Fibroblast of villous mesenchyme (primary cell): ENCODE measurements around the gene ZC3H4. TPM values are rescaled to one million over a fixed set of nuclear protein-coding genes. Genes with fewer than 3 reads are reported as not detected.

Experiments
- DNase-seq: peaks from one replicate; pipeline ENCODE4 v3.0.0-alpha.2; 2010; ENCODE audit warnings: low read depth
- H3K4me3 ChIP-seq: 2 replicates; pipeline ENCODE4 v1.5.1; 2011; ENCODE audit warnings: low read depth, mild to moderate bottlenecking, low read length
- CTCF ChIP-seq: IDR thresholded peaks from 2 replicates; pipeline ENCODE4 v1.5.1; 2012; ENCODE audit warnings: low read depth, mild to moderate bottlenecking, low read length; ENCODE audit not compliant: insufficient read depth
- total RNA-seq: library from RNA; depleted of rRNA; stranded (reverse); fragments of >200 nt; gene quantifications from 2 replicates; pipeline ENCODE4 v1.2.3, GENCODE V29; 2012

Gene ZC3H4
- total RNA-seq, 1 donor = 16.0 TPM

GRCh38 chr19:47125669-47125938, 12.0 kb upstream of the ZC3H4 start:
- no peak for DNase-seq
- TF ChIP-seq CTCF = no peak
- no peak overlapping the region for H3K4me3 ChIP-seq

DNA sequence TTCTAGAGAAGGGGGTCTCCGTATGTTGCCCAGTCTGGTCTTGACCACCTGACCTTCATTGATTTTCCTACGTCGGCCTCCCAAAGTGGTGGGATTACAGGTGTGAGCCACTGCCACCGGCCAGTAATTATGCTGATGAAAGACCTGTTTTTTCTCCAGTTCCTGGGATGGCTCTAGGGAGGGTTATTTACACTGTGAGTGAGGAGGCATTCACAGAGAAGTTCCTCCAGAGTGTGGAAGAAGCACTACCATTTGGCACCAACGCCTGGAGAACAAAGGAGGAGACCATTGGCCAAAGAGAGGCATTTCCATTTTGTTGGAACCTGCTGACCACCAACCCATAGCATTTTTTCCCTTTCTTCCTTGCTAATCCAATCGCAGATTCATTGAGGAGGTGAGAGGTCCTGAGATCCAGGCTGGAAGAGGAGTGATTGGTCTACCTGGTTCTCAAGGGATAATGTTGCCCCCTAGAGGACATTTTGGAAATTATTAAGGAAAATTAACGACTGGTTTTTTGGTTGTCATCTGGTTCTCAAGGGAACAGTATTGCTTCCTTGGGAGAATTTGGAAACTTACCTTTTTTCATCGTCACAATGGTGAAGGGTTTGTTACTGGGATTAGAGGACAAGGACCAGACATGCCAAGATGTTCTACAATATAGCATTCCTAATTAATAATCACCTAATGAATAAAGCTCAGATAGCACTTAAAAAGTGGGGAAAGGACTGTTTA, 11.5 kb upstream of the ZC3H4 start:
- peak; percentile 63 for TF ChIP-seq CTCF
- DNase-seq = peak; percentile 83

DNA sequence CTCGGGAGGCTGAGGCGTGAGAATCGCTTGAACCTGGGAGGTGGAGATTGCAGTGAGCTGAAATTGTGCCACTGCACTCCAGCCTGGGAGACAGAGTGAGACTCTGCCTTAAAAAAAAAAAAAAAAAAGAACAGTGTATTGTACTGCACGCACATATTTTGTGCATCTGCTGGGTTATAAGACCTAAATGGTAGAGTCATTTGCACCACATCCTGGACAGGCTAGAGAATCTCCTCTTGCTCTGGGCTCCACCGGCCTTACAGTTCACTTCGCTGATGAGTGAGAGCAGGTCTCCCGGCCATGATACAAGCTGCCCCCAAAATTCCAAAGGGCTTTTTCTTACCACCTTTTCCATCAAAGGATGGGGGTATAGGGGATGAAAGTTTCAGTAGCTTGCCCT, 9.8 kb upstream of the ZC3H4 start:
- TF ChIP-seq CTCF = no peak
- no peak overlapping the region for H3K4me3 ChIP-seq
- no peak for DNase-seq

More for the DNA sequence above, 11.5 kb upstream of the ZC3H4 start:
- no peak overlapping the region for H3K4me3 ChIP-seq

DNA sequence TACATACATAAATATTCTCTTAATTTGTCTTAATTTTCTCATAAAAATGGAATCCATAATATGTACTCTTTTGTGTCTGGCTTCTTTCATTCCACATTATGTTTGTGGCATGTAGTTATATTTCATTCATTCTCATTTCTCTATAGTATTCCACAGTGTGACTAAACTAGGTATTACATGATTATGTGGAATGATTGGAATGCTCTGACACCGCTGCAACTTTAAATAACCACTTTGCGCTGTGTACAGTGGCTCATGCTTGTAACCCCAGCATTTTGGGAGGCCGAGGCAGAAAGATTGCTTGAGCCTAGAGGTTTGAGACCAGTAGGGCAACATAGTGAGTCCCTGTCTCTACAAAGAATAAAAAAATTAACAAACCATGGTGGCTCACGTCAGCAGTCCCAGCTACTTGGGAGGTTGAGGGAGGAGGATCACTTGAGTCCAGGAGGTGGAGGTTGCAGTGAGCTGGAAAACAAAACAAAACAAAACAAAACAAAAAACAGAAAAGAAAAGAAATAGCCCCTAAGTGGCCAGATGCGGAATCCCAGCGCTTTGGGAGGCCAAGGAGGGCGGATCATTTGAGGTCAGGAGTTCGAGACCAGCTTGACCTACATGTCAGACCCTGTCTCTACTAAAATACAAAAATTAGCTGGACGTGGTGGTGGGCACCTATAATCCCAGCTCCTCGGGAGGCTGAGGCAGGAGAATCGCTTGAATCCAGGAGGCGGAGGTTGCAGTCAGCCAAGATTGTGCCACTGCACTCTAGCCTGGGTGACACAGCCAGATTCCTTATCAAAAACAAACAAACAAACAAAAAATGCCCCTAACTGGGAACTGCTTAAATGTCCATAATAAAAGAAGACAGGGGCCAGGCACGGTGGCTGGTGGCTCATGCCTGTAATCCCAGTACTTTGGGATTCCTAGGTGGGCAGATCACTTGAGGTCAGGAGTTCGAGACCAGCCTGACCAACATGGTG, 9.1 kb upstream of the ZC3H4 start:
- no peak overlapping the region for H3K4me3 ChIP-seq
- peak; percentile 76 for DNase-seq
- no peak for TF ChIP-seq CTCF

DNA sequence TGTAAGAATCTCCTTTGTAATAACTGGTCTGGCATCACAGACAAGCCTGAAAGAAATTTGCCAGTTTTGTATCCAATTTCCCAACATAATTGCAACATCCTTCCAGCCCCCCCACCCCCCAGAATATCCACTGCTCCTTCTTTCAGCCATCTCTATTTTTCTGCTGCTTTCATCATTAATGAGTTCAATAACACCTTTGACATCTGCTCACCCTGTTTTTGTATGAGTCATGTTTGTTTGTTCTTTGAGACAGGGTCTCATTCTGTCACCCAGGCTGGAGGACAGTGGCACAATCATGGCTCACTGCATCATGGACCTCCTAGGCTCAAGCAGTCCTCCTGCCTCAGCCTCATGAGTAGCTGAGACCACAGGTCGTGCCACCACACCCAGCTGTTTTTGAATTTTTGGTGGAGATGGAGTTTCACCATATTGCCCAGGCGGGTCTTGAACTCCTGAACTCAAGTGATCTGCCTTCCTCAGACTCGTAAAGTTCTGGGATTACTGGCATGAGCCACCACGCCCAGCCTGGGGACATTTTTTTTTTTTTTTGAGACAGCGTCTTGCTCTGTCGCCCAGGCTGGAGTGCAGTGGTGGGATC, 7.0 kb upstream of the ZC3H4 start:
- TF ChIP-seq CTCF = no peak
- no peak overlapping the region for H3K4me3 ChIP-seq
- no peak for DNase-seq

DNA sequence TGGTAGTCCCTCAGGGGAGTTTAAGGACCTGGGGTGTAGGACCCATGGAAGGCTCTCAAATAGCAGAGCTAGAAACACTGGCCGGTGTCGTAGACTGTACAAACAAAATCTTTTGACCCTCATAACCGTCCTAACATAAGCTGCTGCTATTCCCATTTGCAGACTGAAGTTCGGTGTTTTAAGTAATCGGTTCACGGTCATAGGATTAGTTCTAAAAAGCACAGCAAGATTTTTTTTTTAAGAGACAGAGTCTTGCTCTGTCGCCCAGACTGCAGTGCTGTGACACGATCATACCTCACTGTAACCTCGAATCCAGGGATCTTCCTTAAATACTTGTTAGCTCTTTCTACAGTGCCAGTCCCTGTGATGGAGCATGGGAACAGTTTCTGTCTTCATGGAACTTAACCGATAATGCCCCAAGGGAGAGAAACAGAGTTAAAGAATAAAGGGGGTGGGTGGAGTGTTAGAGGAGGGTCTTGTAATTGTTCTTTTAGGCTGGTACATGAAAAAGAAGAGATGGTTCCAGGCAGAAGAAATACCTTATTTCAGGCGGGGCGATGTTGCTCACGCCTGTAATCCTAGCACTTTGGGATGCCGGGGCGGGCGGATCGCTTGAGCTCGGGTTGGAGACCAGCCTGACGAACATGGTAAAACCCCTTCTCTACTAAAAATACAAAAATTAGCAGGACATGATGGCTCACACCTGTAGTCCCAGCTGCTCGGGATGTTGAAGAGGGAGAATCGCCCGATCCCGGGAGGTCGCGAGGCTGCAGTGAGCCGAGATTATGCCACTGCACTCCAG, 475 bp upstream of the ZC3H4 start:
- peak overlapping the region; percentile 98 for H3K4me3 ChIP-seq
- DNase-seq = peak; percentile 40
- TF ChIP-seq CTCF = no peak
